H9 (cell line): Measurements from ENCODE around the gene ENTPD6. TPM values are rescaled to one million over a fixed set of nuclear protein-coding genes. Genes with fewer than 3 reads are reported as not detected.
A peak's percentile ranks its signal among the peaks of the same experiment; 100 is the strongest.

Source experiments
- DNase-seq: peaks from one replicate; pipeline ENCODE4 v3.0.0-alpha.2; 2017
- H2AFZ ChIP-seq: one replicate; pipeline ENCODE4 v1.6.1; 2013; ENCODE audit warnings: mild to moderate bottlenecking, low read length, control low read depth, moderate library complexity
- H2AK5ac ChIP-seq: 2 replicates; pipeline ENCODE4 v1.6.1; 2013; ENCODE audit warnings: low read length, control low read depth, mixed read lengths; ENCODE audit not compliant: insufficient read length
- H2BK120ac ChIP-seq: one replicate; pipeline ENCODE4 v1.6.1; 2013; ENCODE audit warnings: low read depth, mild to moderate bottlenecking, low read length, control low read depth, inconsistent platforms; ENCODE audit not compliant: poor library complexity, severe bottlenecking
- H2BK12ac ChIP-seq: 2 replicates; pipeline ENCODE4 v1.6.1; 2013; ENCODE audit warnings: low read length, control low read depth, mixed read lengths, low read depth; ENCODE audit not compliant: insufficient read length
- H2BK15ac ChIP-seq: 2 replicates; pipeline ENCODE4 v1.6.1; 2013; ENCODE audit warnings: low read depth, low read length, control low read depth
- H2BK20ac ChIP-seq: one replicate; pipeline ENCODE4 v1.6.1; 2013; ENCODE audit warnings: low read depth, mild to moderate bottlenecking, low read length, control low read depth, inconsistent platforms; ENCODE audit not compliant: poor library complexity, severe bottlenecking
- H2BK5ac ChIP-seq: 2 replicates; pipeline ENCODE4 v1.6.1; 2013; ENCODE audit warnings: low read length, control low read depth, mixed read lengths; ENCODE audit not compliant: insufficient read length
- H3K14ac ChIP-seq: 2 replicates; pipeline ENCODE4 v1.6.1; 2013; ENCODE audit warnings: low read length, control low read depth; ENCODE audit not compliant: insufficient read depth
- H3K18ac ChIP-seq: 2 replicates; pipeline ENCODE4 v1.6.1; 2013; ENCODE audit warnings: low read depth, mild to moderate bottlenecking, mixed read lengths, low read length, control low read depth; ENCODE audit not compliant: insufficient read length
- H3K23ac ChIP-seq: 2 replicates; pipeline ENCODE4 v1.6.1; 2013; ENCODE audit warnings: low read length, control low read depth, mixed read lengths, low read depth; ENCODE audit not compliant: insufficient read length
- H3K23me2 ChIP-seq: 2 replicates; pipeline ENCODE4 v1.6.1; 2013; ENCODE audit warnings: low read depth, mild to moderate bottlenecking, mixed read lengths, low read length, control low read depth; ENCODE audit not compliant: insufficient read length, poor library complexity, severe bottlenecking
- H3K27ac ChIP-seq: 2 replicates; pipeline ENCODE4 v1.5.1; 2013; ENCODE audit warnings: low read length, control low read depth, mixed read lengths, low read depth; ENCODE audit not compliant: insufficient read length
- H3K27me3 ChIP-seq: 2 replicates; pipeline ENCODE4 v1.6.1; 2013; ENCODE audit warnings: low read length, control low read depth, inconsistent platforms; ENCODE audit not compliant: insufficient read depth
- H3K4ac ChIP-seq: 2 replicates; pipeline ENCODE4 v1.6.1; 2013; ENCODE audit warnings: low read depth, mild to moderate bottlenecking, control low read depth, inconsistent platforms, low read length, moderate library complexity
- H3K4me1 ChIP-seq: 2 replicates; pipeline ENCODE4 v1.6.1; 2013; ENCODE audit warnings: low read length, control low read depth, inconsistent platforms; ENCODE audit not compliant: insufficient read depth
- H3K4me2 ChIP-seq: 2 replicates; pipeline ENCODE4 v1.6.1; 2013; ENCODE audit warnings: low read length, control low read depth, mixed read lengths; ENCODE audit not compliant: insufficient read length, insufficient read depth
- H3K56ac ChIP-seq: 2 replicates; pipeline ENCODE4 v1.6.1; 2013; ENCODE audit warnings: low read depth, mild to moderate bottlenecking, mixed read lengths, low read length, control low read depth; ENCODE audit not compliant: insufficient read length
- H3K79me1 ChIP-seq: 2 replicates; pipeline ENCODE4 v1.6.1; 2013; ENCODE audit warnings: low read depth, mild to moderate bottlenecking, moderate library complexity, low read length, control low read depth, inconsistent platforms; ENCODE audit not compliant: insufficient read depth, poor library complexity, severe bottlenecking
- H3K79me2 ChIP-seq: 2 replicates; pipeline ENCODE4 v1.6.1; 2013; ENCODE audit warnings: low read length, control low read depth, inconsistent platforms; ENCODE audit not compliant: insufficient read depth
- H3K9ac ChIP-seq: 2 replicates; pipeline ENCODE4 v1.6.1; 2013; ENCODE audit warnings: low read length, control low read depth, mixed read lengths; ENCODE audit not compliant: insufficient read length; ENCODE audit errors: extremely low read depth
- H3K9me3 ChIP-seq: one replicate; pipeline ENCODE4 v1.6.1; 2013; ENCODE audit warnings: low read depth, low read length, inconsistent platforms; ENCODE audit not compliant: control insufficient read depth
- H3T11ph ChIP-seq: one replicate; pipeline ENCODE4 v1.6.1; 2013; ENCODE audit warnings: mild to moderate bottlenecking, low read length, control low read depth, inconsistent platforms
- H4K20me1 ChIP-seq: one replicate; pipeline ENCODE4 v1.6.1; 2013; ENCODE audit not compliant: control insufficient read depth, insufficient read length, insufficient read depth
- H4K5ac ChIP-seq: 2 replicates; pipeline ENCODE4 v1.6.1; 2013; ENCODE audit warnings: low read depth, mild to moderate bottlenecking, mixed read lengths, low read length, control low read depth; ENCODE audit not compliant: insufficient read length
- H4K8ac ChIP-seq: replicated peaks from 2 replicates; pipeline ENCODE4 v1.6.1; 2013; ENCODE audit warnings: low read length, control low read depth, mixed read lengths, low read depth; ENCODE audit not compliant: insufficient read length
- H4K91ac ChIP-seq: 2 replicates; pipeline ENCODE4 v1.6.1; 2013; ENCODE audit warnings: low read depth, mild to moderate bottlenecking, moderate library complexity, mixed read lengths, low read length, control low read depth; ENCODE audit not compliant: insufficient read length
- H3K27ac Mint-ChIP-seq, 3 experiments: 2 replicates in 2 of 3; 3 replicates in 1 of 3; pipeline ENCODE4 v1.8.0; 2020 to 2021; ENCODE audit warnings: mixed read lengths in 3 of 3, mild to moderate bottlenecking in 1 of 3, moderate library complexity in 1 of 3
- H3K27me3 Mint-ChIP-seq: 2 replicates; pipeline ENCODE4 v1.8.0; 2021; ENCODE audit warnings: low read depth, mild to moderate bottlenecking, moderate library complexity, mixed read lengths
- H3K36me3 Mint-ChIP-seq, 3 experiments: 2 replicates in 2 of 3; 3 replicates in 1 of 3; pipeline ENCODE4 v1.8.0; 2020 to 2021; ENCODE audit warnings: low read depth in 3 of 3, mixed read lengths in 3 of 3; ENCODE audit not compliant: insufficient read depth in 1 of 3
- H3K4me1 Mint-ChIP-seq, 2 experiments: 2 replicates each; pipeline ENCODE4 v1.8.0; 2020; ENCODE audit warnings: mixed read lengths in 2 of 2
- H3K4me3 Mint-ChIP-seq, 2 experiments: 2 replicates in 1 of 2; 3 replicates in 1 of 2; pipeline ENCODE4 v1.8.0; 2020 to 2021; ENCODE audit warnings: mild to moderate bottlenecking in 2 of 2, mixed read lengths in 2 of 2, moderate library complexity in 1 of 2
- H3K9me3 Mint-ChIP-seq, 2 experiments: 2 replicates in 1 of 2; 3 replicates in 1 of 2; pipeline ENCODE4 v1.8.0; 2020; ENCODE audit warnings: mild to moderate bottlenecking in 2 of 2, mixed read lengths in 2 of 2, moderate library complexity in 1 of 2
- CTCF ChIP-seq: fragments of 200-600 bp; sonication (generic); conservative IDR thresholded peaks from 3 replicates; pipeline ENCODE4 v1.8.0; 2021; ENCODE audit warnings: antibody characterized with exemption, mild to moderate bottlenecking
- WGBS: extraction: QIAGEN DNeasy Blood & Tissue Kit; methylation state at CpG from one replicate; pipeline ENCODE4 v1.1.7; 2013; ENCODE audit warnings: missing lambda C conversion rate, low lambda C conversion rate, mixed read lengths; ENCODE audit not compliant: insufficient read length; ENCODE audit errors: extremely low coverage; 5-methylcytosine and 5-hydroxymethylcytosine counted together
- total RNA-seq: library from RNA; stranded (reverse); gene quantifications from 2 replicates; pipeline ENCODE4 v1.2.1, GENCODE V29; 2021

The ENTPD6 gene
- total RNA-seq, 1 experiment from 2014 or later = 57.4 TPM

- DNase-seq = peak; percentile 56
- no peak overlapping the region for H3T11ph ChIP-seq
- H2AFZ ChIP-seq = no peak overlapping the region
- Mint-ChIP-seq H3K27me3 (peaks cover 13% of the 10 kb centered on the region), H3K9me3 (no peaks in the 10 kb centered on the region), H3K36me3 (no peaks in the 10 kb centered on the region), H3K4me1 (peaks cover 0 to 4% of the 10 kb centered on the region in 2 experiments; a peak in 1 of 4 replicates), H3K27ac (no peak overlapping the region; a peak in 3 of 7 replicates), H3K4me3 (0 out of 5 replicates have a peak overlapping the region, but pooled peaks of 1 of the 2 experiments have one; percentile 1)
- H2BK5ac ChIP-seq = no peak overlapping the region
- H3K56ac ChIP-seq = no peak overlapping the region
- H3K4me2 ChIP-seq = no peak overlapping the region
- H3K9me3 ChIP-seq = no peaks in the 10 kb centered on the region
- H3K23me2 ChIP-seq = no peaks in the 10 kb centered on the region
- no peak overlapping the region for H3K27ac ChIP-seq
- no peak overlapping the region for H2BK15ac ChIP-seq
- no peak overlapping the region for H3K9ac ChIP-seq
- H4K8ac ChIP-seq = no peak overlapping the region
- no peak for TF ChIP-seq CTCF
- H3K4ac ChIP-seq = no peak overlapping the region
- no peak overlapping the region for H2AK5ac ChIP-seq
- no peak overlapping the region for H2BK120ac ChIP-seq
- no peaks in the 10 kb centered on the region for H3K4me1 ChIP-seq
- H2BK12ac ChIP-seq = no peak overlapping the region
- no peak overlapping the region for H2BK20ac ChIP-seq
- H4K91ac ChIP-seq = no peak overlapping the region
- H3K79me2 ChIP-seq = no peaks in the 10 kb centered on the region
- no peaks in the 10 kb centered on the region for H3K79me1 ChIP-seq
- H3K18ac ChIP-seq = no peak overlapping the region
- no peaks in the 10 kb centered on the region for H4K20me1 ChIP-seq
- H3K14ac ChIP-seq = no peak overlapping the region; the same call in 1 of the 2 replicates
- no CpG with 5 or more reads among the region's 61 CpGs for WGBS
- H3K23ac ChIP-seq = no peak overlapping the region
- H3K27me3 ChIP-seq = no peaks in the 10 kb centered on the region
- H4K5ac ChIP-seq = no peak overlapping the region
These were observed 47.1 kb upstream of the ENTPD6 start for GRCh38 chr20:25148181-25148981.
